8988T (cell line): ENCODE results near the gene HCFC1R1.
A peak's percentile ranks its signal among the peaks of the same experiment; 100 is the strongest.
"Not testable (repeated sequence)": the region's sequence is repeated elsewhere in the genome, so short reads cannot be mapped to it uniquely, and the experiment has no call there.

Experiments used
- DNase-seq: peaks from one replicate; pipeline ENCODE4 v3.0.0; 2011

Gene HCFC1R1, protein sequence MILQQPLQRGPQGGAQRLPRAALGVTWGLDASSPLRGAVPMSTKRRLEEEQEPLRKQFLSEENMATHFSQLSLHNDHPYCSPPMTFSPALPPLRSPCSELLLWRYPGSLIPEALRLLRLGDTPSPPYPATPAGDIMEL

DNA sequence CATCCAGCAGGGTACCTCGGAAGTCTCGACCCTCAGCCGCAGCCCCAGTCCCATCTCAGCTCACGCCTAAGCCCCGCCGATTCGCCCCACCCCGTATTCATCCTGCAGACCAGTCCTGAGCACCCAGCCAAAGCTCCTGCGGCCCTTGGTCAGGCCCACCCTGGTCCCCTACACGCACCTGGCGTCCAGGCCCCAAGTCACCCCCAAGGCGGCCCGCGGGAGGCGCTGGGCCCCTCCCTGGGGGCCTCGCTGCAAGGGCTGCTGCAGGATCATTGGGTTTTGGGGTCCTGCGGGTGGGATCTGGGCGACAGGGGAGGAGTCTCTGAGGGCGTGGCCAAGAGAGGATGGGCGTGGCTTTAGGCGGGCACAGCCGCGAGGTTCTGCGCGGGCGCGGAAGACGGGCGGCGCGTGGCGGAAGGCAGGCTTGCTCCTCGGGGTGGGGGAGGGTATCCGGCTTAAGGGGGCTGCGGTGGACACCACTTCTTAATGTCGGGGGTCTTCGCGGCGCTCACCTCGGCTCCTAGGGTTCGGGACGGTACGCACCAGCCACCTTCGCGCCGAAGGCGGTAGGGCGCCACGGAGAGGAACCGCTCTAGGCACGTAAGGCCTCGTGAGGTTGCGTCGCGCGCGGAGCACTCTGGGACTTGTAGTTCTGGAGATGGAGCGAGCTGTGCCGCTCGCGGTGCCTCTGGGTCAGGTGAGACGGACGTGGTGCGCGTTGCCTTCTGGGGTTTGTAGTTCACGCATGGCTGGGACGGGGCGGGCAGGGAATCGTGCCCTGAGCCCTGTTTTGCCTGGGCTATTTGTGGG lies at the start of gene HCFC1R1, which contains the start of gene THOC6:
Gene HCFC1R1 (minus strand): TSS at position 274 of the 810 bp plus-strand sequence. CDS start 1 bp downstream, at position 273.
Gene THOC6 (plus strand): TSS at position 367 of the 810 bp plus-strand sequence. CDS start 292 bp downstream, at position 659.
- DNase-seq, result peak; percentile 83

- DNase-seq, result no peak
Measured at GRCh38 chr16:3073448-3073847, 49.7 kb upstream of the HCFC1R1 start.

DNA sequence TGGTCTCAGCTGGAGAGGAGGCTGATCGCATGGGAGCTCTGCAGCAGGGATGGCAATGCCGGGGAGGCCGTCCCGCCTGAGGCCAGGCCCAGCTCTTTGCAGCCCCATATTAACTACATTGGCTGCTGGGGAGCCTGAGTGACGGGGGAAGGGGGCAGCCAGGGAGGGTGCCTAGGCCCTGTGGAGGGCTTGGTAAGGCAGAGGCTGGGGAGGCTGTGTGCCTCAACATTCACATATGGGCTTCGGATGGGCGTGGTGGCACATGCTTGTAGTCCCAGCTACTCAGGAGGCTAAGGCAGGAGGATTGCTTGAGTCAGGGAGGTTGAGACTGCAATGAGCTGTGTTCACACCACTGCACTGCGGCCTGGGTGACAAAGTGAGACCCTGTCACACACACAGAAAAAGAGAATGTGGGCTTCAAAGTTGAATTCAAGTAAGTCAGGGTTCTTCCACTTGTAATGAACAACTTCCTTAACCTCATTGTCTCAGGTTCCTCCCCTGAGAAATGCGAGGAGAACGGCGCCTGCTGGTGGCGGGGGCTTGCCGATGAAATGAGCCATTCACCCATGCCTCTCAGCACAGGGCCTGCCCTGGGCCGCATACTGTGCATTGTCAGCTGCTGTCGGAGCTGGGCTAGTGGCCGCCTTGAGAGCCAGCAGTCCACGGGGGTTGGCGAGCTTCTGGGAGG lies 49.0 kb upstream of the HCFC1R1 start:
- DNase-seq, result not testable (repeated sequence)

DNA sequence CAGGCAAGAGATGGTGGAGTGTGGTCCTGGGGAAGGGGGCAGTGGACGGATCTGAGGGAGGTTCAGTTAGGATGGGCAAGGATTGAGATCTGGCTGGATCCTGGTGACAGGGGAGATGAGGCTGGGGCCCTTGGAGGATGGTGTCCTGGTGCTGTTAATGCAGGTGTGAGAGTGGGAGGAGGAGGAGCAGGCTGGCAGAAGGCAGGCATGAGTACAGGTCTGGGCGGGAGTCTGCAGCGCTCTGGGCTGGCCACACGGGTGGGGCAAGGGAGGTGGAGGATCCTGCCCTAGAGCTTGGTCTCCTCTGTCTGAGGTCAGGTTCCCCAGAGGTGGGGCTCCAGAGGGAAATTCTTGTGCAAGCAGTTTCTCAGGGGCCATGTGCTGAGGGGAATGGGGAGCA lies 48.4 kb upstream of the HCFC1R1 start:
- DNase-seq, result not testable (repeated sequence)

DNA sequence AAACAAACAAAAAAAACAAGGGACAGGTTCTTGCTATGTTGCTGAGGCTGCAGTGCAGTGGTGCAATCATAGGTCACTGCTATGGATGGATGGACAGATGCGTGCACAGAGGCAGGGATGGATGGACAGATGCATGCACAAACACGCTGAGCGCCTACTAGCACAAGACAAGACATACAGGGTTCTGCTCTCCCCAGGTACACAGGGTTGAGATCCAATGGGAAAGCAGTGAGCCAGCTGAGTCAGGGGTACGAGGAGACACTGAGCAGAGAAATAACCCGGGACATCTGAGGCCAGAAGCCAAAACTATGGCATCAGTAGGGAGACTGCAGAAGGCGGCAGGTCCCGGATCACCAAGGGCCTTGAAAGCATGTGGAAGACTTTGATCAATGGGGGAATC lies 47.9 kb upstream of the HCFC1R1 start:
- no peak for DNase-seq

DNA sequence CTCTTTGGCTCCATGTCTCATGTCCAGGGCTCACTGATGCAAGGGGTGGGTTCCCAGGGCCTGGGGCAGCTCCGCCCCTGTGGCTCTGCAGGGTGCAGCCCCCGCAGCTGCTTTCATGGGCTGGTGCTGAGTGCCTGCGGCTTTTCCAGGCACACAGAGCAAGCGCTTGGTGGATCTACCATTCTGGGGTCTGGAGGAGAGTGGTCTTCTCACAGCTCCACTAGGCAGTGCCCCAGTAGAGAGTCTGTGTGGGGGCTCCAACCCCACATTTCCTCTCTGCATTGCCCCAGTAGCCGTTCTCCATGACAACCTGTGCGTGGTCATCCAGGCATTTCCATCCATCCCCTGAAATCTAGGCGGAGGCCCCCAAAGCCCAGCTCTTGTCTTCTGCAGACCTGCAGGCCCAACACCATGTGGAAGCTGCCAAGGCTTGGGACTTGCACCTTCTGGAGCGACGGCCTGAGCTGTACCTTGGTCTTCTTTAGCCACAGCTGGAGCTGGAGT lies 46.9 kb upstream of the HCFC1R1 start:
- DNase-seq, result no peak

DNA sequence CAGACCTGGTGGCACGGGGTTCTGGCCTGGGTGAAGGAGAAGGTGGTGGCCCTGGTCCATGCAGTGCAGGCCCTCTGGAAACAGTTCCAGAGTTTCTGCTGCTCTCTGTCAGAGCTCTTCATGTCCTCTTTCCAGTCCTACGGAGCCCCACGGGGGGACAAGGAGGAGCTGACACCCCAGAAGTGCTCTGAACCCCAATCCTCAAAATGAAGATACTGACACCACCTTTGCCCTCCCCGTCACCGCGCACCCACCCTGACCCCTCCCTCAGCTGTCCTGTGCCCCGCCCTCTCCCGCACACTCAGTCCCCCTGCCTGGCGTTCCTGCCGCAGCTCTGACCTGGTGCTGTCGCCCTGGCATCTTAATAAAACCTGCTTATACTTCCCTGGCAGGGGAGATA lies 45.4 kb upstream of the HCFC1R1 start:
- not testable (repeated sequence) for DNase-seq

- no peak for DNase-seq
Measured at GRCh38 chr16:3068487-3068886, 44.7 kb upstream of the HCFC1R1 start.

DNA sequence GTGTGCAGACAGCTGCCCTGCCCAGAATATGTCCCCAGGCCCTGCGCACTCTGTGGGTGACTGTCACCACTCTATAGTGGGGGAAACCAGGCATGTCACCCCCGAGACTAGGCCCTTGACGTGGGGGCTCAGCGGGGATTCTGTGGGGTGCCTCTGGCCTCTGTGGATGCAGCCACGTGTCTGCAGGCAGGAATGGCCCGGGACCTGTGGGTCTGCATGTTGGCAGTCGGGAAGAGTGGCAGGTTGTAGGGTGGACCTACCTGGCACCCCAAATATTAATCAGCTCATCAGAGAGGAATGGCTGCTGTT lies 42.7 kb upstream of the HCFC1R1 start:
- DNase-seq, result no peak

GRCh38 chr16:3065742-3066439 lies 42.1 kb upstream of the HCFC1R1 start:
- DNase-seq, result no peak

- DNase-seq, result peak; percentile 80
Measured at GRCh38 chr16:3065069-3065741, 41.5 kb upstream of the HCFC1R1 start, which contains the start of gene IL32. TSS of gene IL32 (plus strand) at chr16:3065640. CDS start at chr16:3065812, 172 bp downstream.

DNA sequence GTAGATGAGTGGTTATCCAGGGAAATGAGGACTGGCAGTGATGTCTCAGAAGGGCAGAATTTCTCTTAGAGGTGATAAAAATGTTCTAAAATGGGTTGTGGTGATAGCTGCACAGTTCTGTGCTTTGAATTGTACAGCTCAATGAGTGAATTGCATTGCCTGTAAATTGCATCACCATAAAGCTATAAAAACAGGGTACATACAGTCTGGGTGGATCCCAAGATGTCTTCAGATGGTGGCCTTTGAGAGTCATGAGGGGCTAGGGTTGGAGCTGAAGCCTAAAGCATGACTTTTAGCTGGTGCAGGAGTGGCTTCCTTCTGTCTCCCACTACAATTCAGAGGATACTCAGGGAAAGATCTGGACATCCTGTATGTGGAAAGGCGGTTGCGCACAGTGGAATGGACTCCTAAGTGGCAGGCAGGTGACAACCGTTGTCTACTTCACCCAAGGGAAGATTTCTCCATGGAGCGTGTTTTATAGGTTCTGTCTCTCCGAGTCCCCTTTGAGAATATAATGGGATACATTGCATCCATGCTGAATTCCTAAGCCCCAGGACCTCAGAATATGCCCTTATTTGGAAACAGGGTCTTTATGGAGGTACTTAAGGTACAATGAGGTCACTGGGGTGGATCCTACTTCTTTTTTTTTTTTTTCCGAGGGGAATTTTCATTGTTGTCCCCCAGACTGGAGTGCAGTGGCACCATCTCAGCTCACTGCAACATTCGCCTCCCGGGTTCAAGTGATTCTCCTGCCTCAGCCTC lies 40.1 kb upstream of the HCFC1R1 start:
- no peak for DNase-seq

GRCh38 chr16:3062553-3062952 lies 38.8 kb upstream of the HCFC1R1 start:
- no peak for DNase-seq

DNA sequence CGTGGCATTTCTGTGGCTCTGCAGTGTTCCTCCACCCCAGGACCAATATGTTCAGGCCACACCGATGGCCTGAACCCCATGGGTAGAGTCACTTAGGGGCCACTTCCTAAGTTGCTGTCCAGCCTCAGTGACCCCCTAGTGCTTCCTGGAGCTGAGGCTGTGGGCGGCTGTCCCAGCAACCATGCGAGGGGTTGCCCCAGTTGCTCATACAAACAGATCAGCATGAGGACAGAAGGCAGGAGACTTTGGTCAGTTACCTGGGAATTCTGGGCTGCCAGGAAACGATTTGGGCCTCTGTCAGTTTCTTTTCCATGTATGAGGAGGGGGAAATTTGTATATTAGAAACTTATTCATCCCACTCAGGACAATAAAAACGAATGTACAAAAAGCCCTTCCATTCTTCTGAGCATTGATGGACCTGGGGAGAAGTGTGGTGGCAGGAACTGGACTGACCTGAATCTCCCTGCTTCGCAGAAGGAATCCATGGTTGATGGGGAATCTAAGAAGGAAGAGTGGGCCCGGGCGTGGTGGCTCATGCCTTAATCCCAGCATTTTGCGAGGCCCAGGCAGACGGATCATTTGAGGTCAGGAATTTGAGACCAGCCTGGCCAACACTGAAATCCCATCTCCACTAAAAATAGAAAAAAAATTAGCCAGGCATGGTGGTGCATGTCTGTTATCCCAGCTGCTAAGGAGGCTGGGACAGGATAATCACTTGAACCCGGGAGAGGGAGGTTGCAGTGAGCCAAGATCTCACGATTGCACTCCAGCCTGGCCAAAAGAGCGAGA lies 36.8 kb upstream of the HCFC1R1 start:
- no peak for DNase-seq

GRCh38 chr16:3059723-3060242 lies 36.0 kb upstream of the HCFC1R1 start:
- DNase-seq, result no peak

GRCh38 chr16:3059041-3059722 lies 35.4 kb upstream of the HCFC1R1 start:
- peak; percentile 76 for DNase-seq

DNA sequence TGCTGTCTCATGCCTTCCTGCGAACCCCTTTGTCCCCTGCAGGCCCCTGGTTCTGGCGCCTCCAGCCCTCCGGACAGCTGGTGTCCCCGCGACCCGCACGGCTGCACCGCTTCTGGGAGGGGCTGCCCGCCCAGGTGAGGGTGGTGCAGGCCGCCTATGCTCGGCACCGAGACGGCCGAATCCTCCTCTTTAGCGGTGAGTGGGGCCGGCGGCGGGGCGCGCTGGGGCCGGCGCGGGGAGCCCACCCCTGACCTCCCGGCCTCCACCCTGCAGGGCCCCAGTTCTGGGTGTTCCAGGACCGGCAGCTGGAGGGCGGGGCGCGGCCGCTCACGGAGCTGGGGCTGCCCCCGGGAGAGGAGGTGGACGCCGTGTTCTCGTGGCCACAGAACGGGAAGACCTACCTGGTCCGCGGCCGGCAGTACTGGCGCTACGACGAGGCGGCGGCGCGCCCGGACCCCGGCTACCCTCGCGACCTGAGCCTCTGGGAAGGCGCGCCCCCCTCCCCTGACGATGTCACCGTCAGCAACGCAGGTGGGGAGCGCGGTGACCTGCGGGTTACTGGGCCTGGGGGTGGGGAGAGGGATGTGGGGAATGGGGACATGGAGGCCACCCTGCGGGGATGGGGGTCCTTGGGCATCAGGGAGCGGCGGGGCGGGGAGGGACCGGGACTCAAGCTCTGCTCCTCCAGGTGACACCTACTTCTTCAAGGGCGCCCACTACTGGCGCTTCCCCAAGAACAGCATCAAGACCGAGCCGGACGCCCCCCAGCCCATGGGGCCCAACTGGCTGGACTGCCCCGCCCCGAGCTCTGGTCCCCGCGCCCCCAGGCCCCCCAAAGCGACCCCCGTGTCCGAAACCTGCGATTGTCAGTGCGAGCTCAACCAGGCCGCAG lies 34.6 kb upstream of the HCFC1R1 start:
- no peak for DNase-seq

GRCh38 chr16:3057181-3058138 lies 33.7 kb upstream of the HCFC1R1 start:
- DNase-seq, result no peak
